Measurements from ENCODE around the gene MYG1.
"Not testable (repeated sequence)": the region's sequence is repeated elsewhere in the genome, so short reads cannot be mapped to it uniquely, and the experiment has no call there.

Gene MYG1

DNA sequence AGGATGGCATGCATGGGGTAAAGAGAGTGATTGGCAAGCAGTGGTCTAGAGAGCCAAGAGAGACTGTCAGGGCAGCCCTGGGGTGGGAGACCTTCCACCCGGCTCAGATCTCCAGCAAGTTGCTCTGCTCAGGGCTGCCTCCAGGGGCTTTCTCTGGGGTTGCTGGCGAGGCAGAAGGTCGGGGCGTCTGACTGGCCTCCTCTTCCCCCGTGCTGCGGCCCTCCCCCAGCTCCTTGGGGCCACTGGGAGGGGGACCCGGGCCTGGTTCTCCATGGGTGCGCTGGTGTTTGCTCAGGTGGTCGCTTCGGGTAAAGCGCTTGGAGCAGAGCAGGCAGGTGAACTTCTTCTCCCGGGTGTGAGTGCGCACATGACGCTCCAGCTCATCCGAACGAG, 28.5 kb downstream of the MYG1 start:
- peak; percentile 83 for DNase-seq (ENCODE audit: low spot score)

DNA sequence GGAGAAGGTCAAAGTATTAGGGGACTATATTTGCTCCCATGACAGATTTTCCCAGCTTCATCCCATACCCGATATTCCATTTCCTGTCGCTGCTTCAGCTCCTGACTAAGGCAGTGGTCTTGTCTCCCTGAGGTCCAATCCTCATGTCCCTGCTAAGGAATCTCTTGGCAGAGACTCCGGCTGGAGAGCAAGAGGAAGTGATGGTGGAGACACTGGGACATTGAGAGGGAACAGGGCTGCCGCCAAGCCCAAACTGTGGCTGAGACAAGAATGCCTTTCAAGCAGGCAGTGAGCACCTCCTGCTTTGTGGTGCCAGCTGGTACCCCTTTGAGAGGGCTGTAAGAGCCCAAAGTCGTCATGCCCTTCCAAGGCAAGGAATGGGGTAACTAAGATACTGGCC, 31.2 kb downstream of the MYG1 start:
- DNase-seq (ENCODE audit: low spot score) = no peak

DNA sequence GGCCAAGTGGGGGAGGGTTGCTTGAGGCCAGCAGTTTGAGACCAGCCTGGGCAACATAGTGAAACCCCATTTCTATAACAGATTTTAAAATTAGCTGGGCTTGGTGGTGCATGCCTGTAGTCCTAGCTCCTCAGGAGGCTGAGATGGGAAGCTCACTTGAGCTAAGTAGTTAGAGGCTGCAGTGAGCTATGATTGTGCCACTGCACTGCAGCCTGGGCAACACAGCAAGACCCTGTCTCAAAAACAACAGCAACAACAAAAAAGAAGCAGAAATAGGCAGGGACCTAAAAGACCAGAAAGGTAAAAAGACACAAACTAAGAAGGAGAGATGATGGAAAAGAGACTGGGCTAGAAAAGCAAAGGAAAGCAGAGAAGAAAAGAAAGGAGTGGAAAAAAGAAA, 32.8 kb downstream of the MYG1 start:
- DNase-seq (ENCODE audit: low spot score) = not testable (repeated sequence)

DNA sequence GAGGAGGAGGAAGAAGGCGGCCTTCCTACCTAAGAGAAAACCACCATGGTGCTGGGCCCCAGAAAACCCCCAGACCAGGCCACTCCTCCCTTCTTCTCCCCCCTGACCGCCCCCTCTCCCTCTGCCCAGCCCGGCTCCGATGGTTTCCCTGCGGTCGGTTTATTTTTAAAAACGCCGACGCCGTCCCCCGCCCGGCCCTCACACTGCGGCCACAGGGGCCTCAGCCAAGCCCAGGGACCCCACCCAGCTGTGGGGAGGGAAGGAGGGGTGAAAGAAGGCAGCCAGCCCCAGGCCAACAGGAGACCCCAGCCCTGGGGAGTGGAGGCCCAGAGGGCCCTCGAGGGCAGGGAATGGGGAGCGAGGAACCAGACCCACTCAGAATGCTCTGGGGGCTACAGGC, 33.2 kb downstream of the MYG1 start:
- DNase-seq (ENCODE audit: low spot score) = no peak

DNA sequence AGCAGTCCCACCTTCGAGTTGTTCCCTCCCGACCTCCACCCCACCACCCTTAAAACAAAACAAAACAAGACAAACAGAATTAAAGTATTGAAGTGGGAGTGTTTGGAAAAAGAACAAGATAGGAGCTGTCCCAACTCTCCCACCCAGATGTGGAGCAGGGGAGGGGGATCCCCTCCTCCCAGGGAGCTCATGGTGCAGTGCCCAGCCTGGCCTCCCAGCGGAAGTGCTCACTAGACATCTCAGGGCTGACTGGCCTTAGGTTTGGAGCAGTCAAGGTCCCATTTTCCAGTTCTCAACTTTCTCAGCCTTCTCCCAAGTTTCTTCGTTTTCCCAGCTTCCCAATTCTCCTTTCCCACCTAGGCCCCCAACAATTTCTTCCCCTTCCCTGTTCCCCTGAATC, 33.8 kb downstream of the MYG1 start:
- no peak for DNase-seq (ENCODE audit: low spot score)

DNA sequence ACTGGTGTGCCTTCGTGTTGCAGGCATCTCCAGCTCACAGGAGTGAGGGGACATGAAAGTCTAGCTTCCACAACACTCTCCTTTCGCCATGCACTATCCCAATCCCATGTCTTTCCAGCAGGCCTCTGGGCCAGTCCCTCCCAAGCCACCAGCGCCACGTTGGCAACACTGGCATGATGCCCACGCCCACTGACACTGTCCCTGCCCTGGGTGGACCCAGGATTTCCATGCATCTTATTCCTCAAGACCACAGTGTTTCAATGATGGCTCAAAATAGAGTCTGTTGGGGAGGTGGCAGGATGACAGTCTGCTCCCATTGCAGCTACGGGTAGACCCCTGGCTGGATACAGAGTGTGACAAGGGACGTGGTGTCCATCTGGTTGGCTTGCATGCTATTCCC, 34.4 kb downstream of the MYG1 start:
- no peak for DNase-seq (ENCODE audit: low spot score)

DNA sequence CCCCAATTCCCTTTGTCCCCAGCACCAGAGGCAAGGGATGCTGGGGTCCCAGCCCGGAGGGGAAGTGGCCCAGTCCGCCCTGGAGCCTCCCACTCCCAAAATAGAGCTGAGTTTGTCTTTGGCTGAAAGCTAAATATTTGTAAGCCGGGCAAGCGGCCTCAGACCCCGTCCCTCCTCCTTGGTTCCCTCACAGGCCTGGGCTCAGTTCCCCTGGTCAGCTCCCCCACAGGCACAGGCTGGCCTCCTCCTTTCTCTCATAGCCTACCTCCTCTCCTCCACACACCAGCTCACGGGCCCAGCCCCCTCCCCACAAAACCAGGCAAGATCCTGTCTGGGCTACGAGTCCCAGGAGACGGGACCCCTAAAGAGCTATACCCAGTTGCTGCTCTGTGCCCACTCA, 35.3 kb downstream of the MYG1 start:
- DNase-seq (ENCODE audit: low spot score) = no peak

DNA sequence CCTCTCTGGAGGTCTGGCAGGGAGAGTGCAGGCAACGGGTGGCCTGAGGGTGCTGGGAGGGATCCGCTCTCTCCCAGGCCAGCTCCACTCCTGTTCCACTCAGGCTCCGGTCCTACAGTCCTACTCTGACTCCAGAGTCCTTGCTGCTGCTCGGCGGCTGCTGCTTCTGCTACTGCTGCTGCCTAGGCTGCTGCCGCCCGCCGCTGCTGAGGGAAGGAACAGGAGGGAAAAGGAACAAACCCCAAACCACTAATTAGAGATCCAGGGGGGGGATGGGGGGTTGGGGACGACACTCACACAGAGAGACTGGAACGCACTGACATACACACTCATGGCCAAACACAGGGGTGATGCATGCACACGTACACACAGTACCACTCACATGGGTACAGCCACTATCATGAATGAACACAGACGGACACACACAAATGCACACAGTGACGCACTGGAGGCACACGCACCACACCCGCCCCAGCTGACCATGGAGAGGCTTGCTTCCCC, 36.7 kb downstream of the MYG1 start, which contains the start of gene SP7:
Gene SP7 (minus strand): TSS at position 174 of the 501 bp plus-strand sequence. CDS start 708 bp downstream, outside the sequence.
- no peak for DNase-seq (ENCODE audit: low spot score)

DNA sequence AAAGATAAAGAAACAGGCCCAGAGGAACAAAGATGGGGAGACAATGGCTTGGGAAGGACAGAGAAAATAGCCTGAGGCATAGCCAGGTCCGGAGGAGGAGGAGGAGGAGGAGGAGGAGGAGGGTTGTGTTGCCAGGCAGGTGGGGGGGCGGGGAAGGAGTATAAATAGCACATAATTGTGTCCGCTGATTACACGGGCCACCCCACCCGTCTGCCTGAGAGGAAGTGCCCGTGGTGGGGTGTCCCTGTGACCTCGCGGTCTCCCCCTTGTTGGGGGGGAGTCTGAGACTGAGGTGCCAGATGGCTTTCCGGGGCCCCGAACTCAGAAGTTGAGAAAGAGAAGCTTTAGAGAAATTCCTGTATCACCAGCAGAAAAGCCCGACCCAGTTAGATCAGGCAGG, 38.5 kb downstream of the MYG1 start:
- no peak for DNase-seq (ENCODE audit: low spot score)

DNA sequence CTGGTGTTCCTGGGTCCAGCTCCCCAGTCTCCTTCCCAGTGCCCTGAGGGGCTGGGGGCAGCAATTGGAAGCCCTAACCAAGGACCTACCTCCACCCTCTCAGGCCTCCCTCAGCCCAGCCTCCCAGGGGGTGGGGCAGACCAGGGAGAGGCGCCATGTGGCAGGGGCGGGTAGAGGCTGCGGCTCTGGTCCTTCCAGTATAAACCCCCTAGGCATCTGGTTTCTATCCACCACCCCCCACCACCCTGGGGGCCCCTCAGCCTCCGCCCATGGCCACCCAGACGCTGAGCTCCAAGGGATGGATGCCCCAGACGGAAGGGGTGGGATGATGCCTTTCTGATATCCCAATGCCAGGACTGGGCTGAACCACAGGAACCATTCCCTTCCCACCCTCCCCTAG, 39.4 kb downstream of the MYG1 start:
- DNase-seq (ENCODE audit: low spot score) = no peak

DNA sequence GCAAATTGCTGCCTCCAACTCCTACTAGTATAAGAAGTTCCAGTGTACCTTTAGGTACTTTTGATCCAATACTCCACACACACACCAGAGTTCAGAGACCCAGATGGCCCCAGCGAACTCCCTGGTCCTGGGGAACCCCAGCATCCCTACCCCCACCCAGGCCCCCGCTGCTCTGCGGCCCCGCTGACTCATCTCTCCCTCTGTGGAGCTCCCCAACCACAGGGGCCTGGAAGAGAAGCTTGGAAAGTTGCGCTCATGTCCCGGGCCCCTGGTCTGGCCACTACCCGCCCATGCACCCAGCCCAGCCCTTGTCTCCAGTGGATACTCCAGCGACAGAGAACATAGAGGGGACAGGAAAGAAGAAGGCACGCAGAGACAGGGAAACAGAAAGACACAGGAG, 40.9 kb downstream of the MYG1 start:
- no peak for DNase-seq (ENCODE audit: low spot score)

DNA sequence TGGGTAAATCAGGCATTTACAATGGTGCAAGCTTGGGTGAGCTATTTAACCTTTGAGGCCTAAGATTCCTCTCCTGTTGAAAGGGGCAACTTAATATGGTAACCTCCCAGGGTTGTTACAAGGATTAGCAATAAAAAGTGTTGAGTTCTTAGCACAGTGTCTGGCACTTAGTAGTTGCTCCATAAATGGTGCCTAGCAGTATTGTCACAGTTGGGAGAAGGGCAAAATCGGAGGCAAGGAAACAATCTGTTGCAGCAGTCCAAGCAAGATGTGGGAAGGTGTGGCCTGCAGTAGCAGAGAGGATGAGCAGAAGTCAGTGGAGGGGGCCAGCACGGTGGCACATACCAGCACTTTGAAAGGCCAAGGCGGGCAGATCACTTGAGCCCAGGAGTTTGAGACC, 44.0 kb downstream of the MYG1 start:
- DNase-seq (ENCODE audit: low spot score) = no peak

DNA sequence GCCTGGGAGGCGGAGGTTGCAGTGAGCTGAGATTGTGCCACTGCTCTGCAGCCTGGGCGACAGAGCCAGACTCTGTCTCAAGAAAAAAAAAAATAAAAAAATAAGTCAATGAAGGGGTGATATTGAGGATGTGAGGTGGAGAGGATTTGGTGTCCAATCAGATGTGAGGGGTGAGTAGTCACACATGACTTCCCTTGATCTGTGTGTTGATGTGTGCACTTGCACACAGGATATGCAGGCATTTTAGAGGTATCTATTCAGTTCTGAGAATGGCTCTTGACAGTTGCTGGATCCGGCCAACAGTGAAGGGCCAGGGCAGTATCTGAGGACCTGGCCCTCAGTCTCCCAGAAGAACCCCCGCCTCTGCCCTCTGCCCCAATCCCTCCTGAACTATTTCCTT, 44.5 kb downstream of the MYG1 start:
- DNase-seq (ENCODE audit: low spot score) = no peak

DNA sequence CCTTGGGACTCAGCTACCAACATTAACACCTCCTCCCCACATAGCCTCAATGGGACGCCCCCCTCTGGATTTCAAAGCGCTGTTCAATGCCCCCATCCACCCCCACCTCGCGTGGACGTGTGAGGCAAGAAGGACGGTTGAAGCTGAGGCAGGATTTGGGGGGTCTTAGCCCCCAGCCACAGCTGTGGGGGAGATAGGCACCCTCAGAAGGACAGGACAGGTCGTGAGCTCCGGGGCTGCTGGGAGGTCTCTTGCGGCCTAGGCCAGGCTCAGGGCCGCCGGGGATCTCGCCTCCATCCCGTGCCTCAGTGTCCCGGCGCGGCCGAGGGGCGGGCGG, 45.0 kb downstream of the MYG1 start:
- no peak for DNase-seq (ENCODE audit: low spot score)

DNA sequence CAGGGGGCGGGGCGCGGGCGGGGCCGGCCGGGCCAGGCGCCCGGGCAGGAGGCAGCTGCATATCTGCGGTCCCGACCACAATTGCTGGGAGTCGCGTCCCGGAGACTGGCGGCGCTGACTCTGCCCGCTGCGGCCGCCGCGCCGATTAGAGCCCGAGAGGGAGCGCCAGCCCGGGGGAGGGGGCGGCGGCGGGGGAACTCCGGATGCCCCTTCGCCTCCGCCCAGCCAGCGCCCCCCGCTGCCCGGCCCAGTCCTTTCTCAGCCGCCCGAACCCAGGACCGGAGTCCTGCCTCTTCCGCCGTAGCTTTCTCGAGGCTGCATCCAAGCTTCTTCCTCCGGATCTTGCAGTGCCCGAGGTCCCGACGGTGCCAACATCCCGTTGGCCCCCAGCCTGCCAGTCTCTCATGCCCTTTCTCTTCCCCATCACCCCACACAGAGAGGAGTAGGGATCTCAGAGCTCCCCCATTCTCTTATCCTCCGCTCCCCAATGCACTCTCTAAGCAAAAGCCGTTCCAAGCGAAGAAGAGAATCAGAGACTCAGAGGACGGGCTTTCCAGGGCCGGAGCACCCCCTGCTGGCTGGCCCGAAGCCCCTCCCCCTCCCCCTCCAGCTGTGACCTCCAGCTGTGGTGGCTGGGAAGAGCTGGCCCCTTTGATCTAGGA, 45.5 kb downstream of the MYG1 start:
- DNase-seq (ENCODE audit: low spot score) = peak; percentile 89

DNA sequence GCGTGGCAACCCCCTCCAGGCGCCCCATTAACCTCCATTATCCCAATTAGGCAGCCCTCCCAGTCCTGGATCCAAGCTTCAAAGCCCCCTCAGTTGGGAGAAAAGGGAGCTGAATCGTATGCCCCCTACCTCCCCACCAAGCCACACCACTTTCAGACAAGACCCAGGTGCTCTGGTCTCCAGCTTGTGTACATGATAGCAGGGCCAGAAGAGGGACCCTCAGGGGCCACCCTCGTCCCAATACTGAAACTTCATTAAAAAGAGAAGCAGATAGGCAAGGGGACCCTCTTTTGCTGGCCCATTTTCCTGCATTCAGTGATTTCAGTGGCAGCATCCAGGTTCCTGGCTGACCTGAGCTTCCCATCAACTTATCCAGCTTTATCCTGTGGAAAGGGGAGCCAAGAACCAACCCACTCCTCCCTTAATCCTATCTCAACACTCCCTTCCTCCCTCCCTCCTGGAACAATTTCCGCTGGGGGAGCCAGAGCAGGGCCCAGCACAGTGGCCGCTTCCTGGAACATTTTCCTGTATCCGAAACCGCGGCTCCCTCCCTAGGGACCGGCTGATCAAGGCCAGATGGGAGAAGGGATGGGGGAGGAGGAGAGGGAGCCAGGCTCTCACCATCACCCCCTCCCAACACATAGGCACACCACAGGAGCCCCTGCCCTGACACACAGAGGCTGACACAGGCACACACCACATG, 46.1 kb downstream of the MYG1 start:
- no peak for DNase-seq (ENCODE audit: low spot score)

DNA sequence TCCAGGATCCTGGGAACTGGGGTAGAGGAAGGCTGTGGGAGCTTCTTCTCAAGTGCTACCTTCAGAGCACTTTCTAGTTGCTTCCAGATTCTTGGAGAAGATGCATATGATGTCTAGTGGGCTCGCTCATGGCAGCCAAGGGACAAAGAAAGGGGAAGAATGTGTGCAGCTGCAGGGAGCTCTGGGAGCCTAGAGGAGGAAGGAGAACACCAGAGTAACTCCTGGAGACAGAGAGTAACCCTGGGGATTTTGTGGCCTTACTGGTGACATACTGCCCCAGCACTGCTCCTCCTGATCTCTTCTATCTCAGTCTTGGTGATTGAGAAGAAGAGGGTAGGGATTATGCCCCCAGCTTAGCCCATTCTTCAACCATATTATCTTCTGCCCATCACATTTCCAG, 47.0 kb downstream of the MYG1 start:
- DNase-seq (ENCODE audit: low spot score) = no peak

DNA sequence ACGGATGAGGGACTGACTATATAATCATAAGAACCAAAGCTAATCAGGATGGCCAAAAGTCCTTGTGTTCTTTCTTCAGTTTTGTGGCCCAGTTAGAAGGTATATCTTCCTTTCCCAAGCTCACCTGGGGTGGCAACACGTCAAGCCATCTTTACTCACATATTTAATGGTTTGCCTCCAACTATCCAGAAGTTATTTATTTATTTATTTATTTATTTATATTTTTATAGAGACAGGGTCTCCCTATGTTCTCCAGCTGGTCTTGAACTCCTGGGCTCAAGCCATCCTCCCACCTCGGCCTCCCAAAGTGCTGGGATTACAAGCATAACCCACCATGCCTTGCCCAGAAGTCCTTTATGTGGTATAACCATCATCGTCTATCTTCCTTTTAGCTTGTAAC, 48.4 kb downstream of the MYG1 start:
- DNase-seq (ENCODE audit: low spot score) = no peak

DNA sequence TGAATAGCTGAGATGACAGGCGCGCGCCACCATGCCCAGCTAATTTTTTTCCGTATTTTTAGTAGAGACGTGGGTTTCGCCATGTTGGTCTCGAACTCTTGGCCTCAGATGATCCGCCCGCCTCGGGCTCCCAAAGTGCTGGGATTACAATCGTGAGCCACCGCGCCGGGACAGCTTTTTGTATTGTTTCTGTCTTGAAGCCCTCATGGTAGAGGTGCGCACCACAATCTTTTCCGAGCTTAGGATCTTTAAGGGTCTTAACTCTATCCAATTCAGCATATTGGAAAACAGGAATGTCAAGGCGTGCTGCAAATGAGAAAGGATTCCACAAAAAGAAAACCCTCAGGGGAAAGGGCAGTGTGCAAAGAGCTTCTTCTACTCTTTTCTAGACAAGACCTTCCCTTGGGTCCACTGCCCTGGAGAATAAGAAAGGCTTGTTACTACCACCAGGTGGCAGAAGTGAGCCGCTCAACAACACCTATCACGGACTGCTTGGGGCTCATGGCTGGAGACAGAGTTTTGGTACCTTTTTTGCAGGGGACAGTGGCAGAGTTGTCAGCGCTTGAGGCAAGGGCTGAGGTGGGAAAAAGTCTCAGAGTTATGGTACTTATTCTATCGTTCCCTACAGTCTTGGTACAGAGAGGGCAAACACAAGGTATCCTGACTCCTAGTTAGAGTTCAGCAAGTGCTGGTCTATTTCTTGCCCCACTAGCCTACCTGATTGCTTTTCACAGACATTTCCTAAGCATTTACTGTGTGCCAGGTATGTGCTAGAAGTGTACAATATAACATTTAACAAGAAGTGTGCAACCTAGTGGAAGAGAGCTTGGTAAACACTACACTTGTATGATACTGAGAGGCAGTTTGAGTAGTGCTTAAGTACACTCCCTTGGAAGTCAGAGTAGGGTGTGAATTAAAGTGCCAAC, 53.1 kb downstream of the MYG1 start:
- DNase-seq (ENCODE audit: low spot score) = peak; percentile 74

DNA sequence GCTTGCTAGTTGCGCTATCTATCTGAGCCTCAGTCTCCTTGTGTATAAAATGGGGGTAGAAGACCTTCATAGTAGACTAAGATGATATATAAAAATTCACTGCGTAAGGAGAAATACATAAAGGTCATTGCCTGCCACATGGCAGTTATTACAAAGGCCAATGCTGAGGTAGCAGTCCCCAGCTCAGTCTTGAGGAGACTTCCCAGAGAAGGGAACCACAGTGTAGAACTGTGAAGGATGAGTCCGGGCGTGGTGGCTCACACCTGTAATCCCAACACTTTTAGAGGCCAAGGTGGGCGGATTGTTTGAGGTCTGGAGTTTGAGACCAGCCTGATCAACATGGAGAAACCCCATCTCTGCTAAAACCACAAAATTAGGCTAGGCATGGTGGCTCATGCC, 53.8 kb downstream of the MYG1 start:
- no peak for DNase-seq (ENCODE audit: low spot score)

DNA sequence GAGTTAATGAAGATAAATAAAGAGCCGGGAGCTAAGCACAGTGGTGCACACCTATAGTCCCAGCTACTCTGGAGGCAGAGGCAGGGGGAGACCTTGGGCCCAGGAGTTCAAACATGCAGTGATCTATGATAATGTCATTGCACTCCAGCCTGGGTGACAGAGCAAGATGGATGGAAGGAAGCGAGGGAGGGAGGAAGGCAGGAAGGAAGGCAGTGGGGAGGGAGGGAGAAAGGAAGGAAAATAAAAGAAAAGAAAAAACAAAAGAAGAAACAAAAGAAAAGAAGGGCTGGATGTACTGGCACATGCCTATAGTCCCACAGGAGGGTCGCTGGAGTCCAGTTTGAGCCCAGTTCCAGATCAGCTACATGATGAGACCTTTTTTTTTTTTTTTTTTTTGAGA, 55.6 kb downstream of the MYG1 start:
- DNase-seq (ENCODE audit: low spot score) = no peak

Data from HuH-7 (cell line).